ENCODE results near the gene OXNAD1. TPM values are rescaled to one million over a fixed set of nuclear protein-coding genes. Genes with fewer than 3 reads are reported as not detected.
A peak's percentile ranks its signal among the peaks of the same experiment; 100 is the strongest.

The OXNAD1 gene
- total RNA-seq, 1 donor from 2014 or later: 15.4 TPM

DNA sequence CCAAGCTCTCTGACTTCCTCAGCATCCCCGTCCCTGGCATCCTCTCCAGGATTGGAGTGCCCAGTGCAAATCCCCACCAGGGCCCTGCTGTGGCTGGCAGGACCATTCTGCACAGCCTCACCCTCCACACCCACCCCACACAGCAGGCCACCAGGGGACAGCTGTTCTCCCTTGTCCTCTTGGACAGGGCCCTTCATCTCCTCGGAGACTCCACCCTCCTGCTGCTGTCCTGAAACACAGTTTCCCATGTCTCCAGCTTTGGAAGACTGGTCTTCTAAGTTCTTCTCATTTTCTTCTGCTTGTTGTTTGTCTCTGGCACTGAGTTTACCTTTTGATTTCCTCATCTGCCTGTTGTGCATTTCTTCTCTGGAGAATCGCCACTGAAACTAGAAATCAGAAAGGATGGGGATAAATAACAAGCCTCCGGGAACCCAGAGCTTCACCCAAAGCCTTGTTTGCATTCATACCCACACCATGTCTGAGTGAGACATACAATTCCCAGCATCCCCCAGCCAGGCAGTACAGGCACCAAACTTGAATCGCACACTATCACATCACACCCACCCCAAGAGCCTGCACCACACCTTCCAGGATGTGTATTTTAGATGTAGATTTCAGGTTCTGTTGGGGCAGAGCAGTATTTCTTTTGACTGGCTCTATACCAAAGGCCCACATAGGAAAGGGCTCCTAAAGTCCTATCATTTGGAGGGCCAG, 52.0 kb downstream of the OXNAD1 start:
- ATAC-seq (no peak), DNase-seq (no peak)
- intact Hi-C loops (cut with micrococcal nuclease): no loop called here

DNA sequence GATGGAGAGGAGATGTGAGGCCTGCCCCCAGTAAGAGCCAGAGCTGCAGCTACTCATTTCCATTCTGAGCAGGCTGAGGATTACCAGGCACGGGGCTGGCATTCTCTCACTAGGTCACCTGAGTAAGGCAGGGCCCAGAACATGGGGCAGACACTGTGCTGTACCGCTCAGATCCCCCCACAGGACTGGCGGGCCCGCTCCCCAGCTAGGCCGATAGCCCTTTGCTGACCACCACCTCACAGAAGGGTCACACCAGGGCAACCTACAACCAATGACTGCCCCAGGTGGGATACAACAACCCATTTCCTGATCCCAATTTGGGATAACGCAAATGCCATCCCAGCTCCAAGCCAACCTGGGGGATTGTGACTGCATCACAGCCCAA, 52.5 kb downstream of the OXNAD1 start:
- intact Hi-C loops (cut with micrococcal nuclease): no loop called here
- ATAC-seq (no peak), DNase-seq (no peak)

DNA sequence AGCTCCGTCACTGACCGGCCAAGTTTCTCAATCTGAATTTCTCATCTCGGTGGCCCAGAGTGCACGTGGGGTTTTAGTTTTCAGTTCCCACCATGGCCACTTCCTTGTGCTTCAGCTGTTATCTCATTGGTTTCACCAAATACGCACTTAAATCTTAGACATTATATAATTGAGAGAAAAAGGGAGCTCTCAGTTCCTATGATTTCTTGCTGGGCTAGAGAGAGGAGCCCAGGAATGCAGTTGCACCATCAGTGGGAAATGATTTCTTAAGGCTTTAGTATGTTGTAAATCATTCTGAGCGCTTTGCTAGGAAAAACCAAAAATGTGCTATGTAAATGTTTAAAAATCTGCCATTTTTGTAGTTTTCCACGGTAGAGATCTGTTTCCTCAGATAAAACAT, 53.2 kb downstream of the OXNAD1 start:
- no peak for DNase-seq
- intact Hi-C loops (cut with micrococcal nuclease): no loop called here
- ATAC-seq: no peak

DNA sequence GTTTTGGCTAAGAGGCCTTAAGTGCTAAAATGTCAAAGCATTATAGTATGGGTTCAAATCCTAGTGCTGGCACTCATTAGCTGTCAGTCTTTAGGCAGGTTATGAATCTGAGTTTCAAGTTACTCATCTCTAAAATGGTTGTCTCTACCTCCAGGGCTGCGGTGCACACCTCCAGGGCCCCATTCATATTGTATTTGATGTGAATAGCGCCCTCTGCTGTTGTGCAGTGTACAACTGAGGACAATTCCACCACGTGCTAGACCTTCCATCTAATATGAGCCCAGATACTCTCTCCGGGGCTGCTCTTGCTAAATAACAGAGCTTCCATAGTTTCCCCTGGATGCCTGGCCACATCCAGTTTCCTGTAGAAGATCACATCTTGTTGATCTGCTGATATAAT, 54.3 kb downstream of the OXNAD1 start:
- ATAC-seq: no peak

DNA sequence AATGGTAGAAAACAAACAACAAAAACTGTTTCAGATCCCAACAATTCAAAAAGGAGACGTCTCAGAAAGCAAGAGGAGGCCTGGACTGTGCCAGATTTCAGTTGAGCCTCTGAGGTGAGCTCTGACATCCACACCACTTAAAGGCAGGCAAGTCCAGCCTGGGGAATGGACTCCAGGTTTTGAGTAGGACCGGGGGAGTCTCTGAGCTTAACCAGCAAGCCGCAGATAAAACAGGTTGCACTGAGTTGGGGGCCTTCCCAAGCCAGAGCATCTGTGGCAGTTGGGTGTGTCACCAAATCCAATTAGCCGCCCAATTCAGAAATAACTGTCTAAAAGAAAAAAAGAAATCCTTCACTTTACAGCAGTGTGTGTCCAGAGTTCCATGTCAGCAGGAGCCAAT, 54.7 kb downstream of the OXNAD1 start:
- intact Hi-C loops (cut with micrococcal nuclease): no loop called here
- ATAC-seq: no peak

More for the DNA sequence above, 54.3 kb downstream of the OXNAD1 start:
- intact Hi-C loops (cut with micrococcal nuclease): no loop called here
- no peak for DNase-seq

DNA sequence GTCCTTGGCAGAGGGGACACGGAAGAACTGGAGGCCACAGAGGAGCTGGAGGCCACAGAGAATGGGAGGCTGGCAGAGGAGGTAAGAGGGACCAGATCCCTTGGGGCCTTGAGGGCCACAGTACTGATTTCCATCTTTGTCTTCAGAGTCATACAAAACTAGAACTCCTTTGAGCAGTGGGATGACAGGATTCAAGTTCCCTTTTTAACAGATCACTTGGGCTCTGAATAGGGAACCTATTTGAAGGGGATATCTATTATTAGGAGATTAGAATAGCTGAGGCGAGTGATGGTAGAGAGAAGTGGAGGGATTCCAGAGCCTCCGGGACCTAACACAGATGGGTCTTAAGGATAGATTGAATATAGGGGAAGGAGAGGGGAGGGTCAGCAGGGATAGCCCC, 55.7 kb downstream of the OXNAD1 start:
- DNase-seq (no peak), ATAC-seq (no peak)
- intact Hi-C loops (cut with micrococcal nuclease): no loop called here

More for the DNA sequence above, 54.7 kb downstream of the OXNAD1 start:
- no peak for DNase-seq

DNA sequence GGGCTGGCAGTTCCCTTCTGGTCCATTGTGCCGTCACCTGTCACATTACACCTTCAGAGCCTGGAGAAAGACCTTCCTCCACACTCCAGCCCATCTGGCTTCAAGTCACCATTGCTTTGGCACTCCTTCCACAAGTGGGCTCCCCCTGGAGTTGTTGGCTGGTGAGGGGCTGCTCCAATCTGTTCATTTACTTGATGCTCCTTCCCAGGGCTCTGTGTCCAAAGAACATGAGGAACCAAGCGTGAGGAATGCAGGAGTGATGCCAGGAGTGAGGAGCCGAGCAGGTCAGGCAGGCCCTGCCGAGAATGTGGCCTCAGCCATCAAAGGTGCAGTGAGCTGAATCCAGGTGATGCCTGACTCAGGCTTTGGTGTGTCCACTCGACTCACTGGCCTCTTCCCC, 57.2 kb downstream of the OXNAD1 start:
- intact Hi-C loops (cut with micrococcal nuclease): no loop called here
- DNase-seq (no peak), ATAC-seq (peak; percentile 16)

DNA sequence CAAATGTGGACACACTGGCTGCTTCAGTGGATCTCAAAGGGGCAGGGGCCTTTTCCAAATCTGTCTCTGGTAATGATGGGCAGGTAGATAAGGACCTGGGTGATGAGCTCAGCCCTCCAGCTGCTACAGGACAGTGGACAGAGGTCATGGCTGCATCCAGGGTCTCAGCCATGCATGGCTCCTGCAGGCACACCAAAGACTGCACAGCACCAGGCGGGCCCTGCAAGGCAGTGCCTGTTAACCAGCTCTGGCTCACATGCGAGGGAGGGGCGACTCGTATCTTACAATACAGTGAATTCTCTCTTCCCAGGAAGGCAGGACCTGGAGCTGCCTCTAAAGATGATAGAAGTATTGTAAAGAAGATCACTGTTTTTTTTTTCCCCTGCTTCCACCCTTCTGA, 58.7 kb downstream of the OXNAD1 start:
- no peak for ATAC-seq
- DNase-seq: no peak
- intact Hi-C loops (cut with micrococcal nuclease): no loop called here

DNA sequence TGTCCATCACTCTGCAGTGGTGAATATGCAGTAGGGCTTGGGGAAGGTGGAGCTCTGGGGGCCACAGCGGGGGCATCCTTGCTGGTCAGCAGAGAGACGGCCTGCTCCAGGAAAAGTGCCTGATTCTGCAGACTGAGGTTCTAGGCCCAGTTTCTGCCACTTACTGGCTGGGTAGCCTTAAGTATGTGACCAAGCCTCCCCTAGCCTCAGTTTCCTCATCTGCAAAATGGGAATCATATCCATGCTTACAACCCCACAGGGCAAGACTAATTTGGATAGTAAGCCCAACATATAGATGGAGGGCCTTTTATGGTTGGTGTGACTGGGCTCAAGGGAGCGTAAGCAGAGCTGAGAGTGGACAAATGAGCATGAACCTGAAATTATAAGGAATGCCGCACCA, 60.8 kb downstream of the OXNAD1 start:
- ATAC-seq (no peak), DNase-seq (no peak)
- intact Hi-C loops (cut with micrococcal nuclease): no loop called here

DNA sequence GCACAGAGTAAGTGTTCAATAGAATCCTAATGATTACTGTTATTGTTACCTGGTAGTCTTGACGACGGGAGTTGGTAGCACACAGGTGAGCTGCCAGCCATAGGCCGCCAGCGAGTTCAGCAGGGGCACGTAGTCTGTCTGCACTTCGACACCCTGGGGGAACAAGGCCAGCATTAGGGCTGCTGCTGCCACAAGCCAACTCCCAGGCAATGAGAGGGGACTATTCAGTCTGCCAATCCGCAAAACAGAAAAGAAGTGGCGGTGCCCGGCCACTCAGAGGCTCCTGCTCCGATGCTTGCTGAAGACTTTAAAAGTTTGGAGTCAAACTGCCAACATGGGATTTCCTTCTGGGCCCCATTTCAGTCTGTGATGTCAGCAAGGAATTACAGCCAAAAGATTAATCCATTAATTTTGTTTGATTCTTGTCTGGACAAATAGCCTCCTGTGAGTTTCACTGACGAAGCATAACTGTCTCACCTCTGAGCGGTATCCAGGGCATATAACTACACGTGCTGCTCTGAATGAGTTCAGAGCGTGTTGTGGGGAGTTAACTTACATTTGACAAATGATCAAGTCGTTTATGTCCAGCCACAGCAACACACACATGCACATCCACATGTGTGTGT, 61.8 kb downstream of the OXNAD1 start:
- DNase-seq (no peak), ATAC-seq (no peak)
- intact Hi-C loops (cut with micrococcal nuclease): no loop called here

DNA sequence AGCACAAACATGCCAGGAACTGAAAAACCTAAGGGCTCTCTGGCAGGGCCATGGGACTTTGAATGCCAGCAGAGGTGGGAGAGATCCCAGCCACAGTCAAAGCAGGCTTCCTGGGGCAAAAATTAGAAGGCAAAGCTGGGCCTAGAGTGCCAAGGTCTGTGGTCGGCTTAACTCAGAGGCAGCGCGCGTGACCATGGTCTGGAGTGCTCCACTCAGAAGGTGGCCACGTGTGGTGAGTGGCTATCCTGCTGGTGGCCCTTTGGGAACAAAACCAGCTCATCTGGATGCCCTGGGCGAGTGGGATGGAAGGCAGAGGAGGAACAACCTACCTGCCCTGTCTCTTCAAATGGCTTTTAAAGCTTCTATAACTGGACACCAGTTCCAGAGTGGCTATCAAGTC, 63.1 kb downstream of the OXNAD1 start:
- DNase-seq (no peak), ATAC-seq (no peak)
- intact Hi-C loops (cut with micrococcal nuclease): no loop called here

DNA sequence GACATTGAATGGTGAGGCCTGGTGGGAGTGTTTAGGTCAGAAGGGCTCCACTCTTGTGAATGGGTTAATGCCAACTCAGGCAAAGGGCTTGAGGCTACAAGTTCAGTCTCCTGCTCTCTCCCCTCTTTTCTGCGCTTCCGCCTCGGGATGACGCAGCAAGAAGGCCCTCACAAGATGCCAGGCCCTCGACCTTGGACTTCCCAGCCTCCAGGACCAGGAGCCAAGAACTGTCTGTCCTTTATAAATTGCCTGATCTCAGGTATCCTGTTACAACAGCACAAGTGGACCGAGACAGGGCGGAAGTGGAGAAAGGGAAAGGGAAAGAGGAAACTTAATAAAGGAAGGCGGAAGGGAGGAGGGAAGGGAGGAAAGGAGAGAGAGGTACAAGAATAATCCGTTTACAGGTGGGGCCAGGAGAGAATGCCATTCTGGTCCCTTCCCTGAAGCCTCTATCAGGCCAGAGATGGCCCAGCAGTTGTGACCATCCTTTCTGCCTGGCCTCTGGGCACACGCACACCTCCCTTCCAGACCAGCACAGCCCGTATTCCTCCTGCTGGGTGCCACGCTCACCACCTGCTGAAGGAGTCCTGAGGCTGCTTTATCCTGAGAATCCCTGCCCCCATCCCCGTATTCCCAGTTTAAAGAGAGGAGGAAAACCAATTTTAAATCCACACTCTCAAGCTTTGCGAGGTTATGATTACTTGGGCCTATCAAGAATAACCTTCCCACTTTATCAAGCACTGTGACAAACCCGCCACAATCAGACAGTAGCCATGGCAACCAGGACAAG, 64.2 kb downstream of the OXNAD1 start:
- intact Hi-C loops (cut with micrococcal nuclease): no loop called here
- ATAC-seq: no peak
- DNase-seq: no peak

DNA sequence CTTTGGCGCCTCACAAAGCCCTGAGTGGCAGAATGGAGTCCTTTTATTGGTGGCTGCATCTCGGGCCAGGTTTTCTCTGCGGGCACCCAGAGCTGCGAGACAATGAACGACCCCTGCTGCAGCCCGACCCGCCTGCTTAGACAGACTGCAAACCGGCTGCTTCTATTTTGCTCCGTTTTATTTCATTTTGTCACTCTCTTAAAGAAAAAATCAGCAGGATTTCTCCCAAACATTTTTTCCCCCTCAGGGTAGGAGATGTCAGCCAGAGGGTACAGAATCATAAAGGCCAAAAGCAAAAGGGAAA, 64.8 kb downstream of the OXNAD1 start:
- intact Hi-C loops (cut with micrococcal nuclease): no loop called here
- no peak for DNase-seq
- no peak for ATAC-seq

DNA sequence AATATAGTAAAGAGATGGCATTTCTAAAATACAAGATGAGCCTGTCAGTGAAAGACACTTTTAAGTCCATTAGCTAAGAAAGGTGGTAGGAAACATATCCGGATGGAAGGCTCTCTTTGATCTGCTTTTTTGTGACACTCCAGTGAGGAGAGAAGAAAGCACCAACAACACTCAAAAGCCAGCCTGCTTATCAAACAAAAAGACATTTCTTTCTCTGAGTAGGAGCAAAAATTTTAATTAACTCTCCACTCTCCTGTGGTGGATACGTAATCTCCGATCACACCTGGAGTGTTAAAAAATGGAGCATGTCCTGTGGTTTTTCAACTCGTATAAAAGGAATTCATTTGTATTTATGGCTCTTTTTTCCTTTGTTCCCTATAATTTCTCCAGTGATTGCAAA, 65.3 kb downstream of the OXNAD1 start:
- no peak for ATAC-seq
- DNase-seq: no peak
- intact Hi-C loops (cut with micrococcal nuclease): no loop called here

DNA sequence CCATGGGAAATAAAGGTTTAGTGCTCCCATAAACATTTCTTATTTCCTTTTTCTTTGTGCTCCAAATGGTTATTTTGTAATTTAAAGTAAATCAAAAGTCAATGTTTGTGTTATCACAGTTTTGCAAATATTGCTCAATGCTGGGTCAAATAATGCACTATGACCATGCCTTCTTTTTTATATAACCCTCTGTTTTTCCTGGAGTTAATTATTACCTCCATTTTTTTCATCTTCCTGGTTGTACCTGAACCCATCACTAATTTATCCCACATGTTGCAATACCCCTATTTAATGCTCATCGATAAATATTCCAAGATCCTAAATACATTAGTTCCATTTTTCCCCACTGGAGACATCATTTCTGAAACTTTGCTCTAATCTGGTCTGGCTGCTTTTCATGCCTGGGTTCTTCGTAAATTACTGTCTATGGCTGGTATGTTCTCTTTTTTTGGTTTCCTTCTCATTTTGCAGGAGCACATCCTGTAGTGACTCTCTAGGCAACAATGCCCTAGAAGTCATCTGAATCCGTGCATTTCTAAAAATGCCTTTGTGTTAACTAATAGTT, 66.4 kb downstream of the OXNAD1 start:
- DNase-seq: no peak
- intact Hi-C loops (cut with micrococcal nuclease): no loop called here
- no peak for ATAC-seq

DNA sequence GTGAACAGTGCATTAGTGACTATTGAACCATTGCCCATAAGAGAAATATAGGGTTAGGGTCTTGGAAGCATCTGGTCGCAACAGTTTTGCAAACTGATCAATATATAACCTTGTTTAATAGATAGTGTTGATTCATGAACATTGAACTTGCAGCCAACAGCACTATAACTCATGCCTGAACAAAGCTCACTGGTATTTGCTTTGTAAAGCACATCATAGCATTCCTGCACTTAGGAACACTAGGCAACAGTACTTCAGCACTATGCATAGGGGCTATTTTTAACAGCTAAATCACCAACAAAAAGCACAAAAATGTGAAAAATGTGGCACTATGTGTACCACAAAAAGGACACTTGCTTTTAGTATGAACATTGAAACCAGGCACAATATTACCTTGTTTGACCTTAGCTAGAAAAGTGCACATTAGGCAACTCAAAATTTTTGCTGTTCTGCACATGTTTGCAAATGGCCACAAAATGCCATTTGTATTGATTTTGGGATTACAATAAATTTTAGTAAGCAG, 68.0 kb downstream of the OXNAD1 start:
- intact Hi-C loops (cut with micrococcal nuclease): no loop called here
- no peak for DNase-seq
- ATAC-seq: peak; percentile 34

DNA sequence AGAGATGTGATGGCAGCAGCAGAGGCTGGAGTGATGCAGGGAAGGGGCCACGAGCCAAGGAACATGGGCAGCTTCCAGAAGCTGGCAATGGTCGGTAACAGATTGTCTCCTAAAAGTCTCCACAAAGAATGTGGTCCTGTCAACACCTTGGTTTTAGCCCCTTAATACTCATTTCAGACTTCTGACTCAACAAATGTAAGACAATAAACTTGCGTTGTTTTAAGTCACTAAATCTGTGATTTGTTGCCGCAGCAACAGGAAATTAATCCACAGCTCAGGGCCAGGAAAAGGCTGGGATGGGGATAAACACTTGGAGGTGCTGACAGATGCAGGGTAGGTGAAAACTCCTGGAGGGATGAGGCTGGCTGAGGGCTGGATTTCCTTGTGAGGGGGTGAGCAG, 69.9 kb downstream of the OXNAD1 start:
- DNase-seq (no peak), ATAC-seq (no peak)
- intact Hi-C loops (cut with micrococcal nuclease): no loop called here

DNA sequence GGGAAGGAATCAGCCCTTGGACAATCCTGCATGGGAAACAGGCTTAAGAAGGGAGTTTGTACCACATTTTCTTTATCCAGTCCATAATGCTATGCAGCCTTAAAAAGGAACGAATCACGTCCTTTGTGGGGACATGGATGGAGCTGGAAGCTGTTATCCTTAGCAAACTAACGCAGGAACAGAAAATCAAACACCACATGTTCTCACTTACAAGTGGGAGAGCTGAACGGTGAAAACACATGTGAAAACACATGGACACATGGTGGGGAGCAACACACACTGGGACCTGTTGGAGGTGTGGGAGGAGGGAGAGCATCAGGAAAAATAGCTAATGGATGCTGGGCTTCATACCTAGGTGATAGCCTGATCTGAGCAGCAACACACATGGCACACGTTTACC, 70.3 kb downstream of the OXNAD1 start:
- DNase-seq (no peak), ATAC-seq (no peak)
- intact Hi-C loops (cut with micrococcal nuclease): no loop called here

DNA sequence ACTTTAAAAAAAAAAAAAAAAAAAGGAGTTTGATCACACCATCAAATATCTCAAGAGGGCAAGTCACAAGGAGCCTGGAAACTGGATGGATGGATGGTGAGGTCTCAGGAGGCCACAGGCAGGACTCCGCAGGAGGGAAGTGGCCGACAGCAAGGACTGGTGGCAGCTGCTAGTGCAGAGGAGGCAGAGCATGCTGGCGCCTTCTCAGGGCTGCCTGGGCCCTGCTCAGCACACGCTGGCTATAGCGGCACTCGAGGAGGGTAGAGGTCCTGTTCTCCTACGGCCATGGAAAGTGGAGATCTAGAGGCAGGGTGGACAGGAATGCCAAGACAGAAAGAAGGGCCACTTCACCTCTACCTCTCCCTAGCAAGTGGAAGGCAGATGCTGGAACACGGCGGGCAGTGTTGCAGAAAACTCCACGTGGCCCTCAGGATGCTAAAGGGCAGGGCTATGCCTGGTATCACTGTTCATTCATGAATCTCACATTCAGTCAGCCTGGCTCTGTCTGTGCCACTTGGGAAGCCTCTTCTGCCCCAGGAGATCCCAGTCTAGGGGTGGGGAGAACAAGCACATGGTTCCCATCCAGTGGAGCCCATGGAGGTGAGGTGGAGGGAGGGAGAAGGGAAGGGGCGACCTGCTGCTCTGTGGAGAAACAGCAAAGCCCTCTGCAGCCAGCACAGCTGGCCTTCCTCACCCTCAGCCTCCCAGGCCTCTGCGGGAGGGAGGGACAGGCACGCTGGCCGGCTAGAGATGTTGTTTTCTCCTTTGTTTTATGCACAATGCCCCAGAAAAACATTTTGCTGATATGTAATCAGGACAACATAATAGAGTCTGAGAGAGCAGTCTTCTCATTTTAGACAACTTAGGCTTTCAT, 71.0 kb downstream of the OXNAD1 start:
- intact Hi-C loops (cut with micrococcal nuclease): no loop called here
- DNase-seq (no peak), ATAC-seq (peak; percentile 7)

Measured in left ventricle myocardium superior (tissue), 1 donor.